NCI-H1694 (cell line): Measurements from ENCODE around the gene CMTM1.
"Not testable (repeated sequence)": the region's sequence is repeated elsewhere in the genome, so short reads cannot be mapped to it uniquely, and the experiment has no call there.

Source experiments
- DNase-seq: peaks from one replicate; lab custom pipeline; 2025; lab: John Stamatoyannopoulos, UW

The CMTM1 gene

DNA sequence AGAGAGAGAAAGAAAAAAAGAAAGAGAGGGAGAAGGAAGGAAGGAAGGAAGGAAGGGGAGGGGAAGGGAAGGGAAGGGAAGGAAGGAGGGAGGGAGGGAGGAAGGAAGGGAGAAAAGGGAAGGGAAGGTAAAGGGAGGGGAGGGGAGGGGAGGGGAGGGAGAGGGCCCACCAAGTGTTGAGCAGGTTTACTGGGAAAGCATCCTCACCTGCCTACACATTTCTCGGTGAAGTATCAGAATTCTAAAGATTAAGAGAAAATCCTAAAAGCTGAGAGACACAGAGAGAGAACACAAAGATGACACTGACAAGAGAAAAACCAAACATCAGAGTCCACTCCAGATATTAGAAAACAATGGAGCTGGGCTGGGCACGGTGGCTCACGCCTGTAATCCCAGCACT is 26.0 kb downstream of the CMTM1 start:
- DNase-seq: no peak

DNA sequence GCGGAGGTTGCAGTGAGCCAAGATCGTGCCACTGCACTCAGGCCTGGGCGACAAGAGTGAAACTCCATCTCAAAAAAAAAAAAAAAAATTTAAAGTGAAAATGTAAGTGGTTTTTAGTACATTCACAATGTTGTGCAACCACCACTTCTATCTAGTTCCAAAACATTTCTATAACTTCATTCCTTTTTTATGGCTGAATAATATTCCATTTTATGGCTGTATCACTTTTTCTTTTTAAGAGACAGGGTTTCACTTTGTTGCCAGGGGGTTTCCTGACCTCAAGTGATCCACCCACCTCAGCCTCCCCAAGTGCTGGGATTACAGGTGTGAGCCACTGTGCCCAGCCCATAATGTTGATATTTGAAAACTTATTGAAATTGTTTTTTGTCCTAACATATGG is 26.6 kb downstream of the CMTM1 start:
- DNase-seq: no peak

DNA sequence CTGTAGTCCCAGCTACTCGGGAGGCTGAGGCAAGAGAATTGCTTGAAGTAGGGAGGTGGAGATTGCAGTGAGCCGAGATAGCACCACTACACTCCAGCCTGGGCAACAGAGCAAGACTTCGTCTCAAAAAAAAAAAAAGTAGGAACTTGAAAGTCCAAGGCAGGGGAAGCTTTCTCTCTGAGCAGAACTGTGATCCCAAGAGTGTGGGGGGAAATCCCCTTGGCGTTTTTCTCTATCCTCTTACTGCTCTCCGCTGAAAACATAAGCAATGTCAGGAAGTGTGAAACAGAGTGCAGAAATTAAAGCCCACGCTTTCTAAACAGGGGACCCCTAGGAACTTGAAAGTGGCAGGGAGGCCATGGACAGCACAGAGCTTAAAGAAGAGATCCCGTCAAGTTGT is 28.5 kb downstream of the CMTM1 start:
- DNase-seq: no peak

DNA sequence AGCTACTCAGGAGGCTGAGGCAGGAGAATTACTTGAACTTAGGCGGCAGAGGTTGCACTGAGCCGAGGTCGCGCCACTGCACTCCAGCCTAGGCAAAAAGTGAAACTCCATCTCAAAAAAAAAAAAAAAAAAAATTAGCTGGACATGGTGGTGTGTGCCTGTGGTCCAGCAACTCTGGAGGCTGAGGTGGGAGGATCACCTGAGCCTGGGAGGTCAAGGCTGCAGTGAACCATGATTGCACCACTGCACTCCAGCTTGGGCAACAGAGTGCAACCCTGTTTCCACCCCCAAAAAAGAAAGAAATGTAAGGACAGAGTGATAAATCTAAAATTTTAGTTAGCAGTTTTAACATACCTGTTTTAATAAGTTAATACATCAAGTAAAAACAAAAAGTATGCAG is 30.3 kb downstream of the CMTM1 start:
- DNase-seq: not testable (repeated sequence)

DNA sequence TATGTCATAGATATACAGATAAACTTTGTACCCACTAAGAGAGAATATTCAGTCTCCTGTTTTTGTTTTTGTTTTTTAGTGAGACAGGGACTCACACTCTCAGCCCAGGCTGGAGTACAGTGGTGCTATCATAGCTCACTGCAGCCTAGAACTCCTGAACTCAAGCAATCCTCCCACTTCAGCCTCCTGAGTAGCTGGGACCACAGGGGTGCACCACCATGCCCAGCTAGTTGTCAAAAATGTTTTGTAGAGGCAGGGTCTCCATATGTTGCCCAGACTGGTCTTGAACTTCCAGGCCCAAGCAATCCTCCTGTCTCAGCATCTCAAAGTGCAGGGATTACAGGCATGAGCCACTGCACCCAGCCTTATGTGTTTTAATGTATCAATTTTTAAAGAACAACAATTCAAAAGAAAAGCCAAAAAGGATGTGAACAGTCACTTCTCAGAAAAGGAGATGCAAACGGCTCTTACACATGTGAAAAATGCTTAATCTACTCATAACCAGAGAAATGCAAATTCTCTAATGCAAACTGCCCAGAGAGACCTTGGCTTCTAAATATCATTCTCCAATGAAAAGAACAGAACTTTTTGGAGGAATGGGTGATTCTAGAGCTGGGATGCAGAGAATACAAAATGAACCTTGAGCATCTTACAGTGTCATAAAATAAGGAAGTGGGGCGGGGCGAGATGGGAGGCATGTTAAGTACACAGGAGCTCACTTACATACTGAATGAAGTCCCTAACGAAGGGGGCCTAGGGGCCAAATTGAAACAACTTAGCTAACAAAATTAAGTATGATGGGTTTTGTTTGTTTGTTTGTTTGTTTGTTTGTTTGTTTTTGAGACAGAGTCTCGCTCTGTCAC is 31.0 kb downstream of the CMTM1 start:
- DNase-seq: no peak

DNA sequence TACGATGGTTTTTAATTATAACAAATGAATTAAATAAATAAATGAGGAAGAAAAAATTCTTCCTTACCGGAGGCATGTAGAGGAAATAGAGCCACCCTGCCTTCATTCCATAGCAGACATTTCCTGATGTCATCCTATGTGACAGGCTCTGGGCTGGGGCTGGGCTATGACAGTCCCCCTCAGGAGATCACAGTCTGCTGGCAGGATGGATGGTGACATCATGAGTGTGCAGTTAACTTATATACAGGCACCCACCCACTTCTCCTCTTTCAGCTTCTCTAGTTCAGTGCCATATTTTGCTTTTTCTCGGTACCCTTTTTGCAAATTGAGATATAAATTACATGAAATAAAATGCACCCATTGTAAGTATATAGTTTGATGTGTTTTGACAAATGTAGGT is 31.9 kb downstream of the CMTM1 start:
- no peak for DNase-seq

DNA sequence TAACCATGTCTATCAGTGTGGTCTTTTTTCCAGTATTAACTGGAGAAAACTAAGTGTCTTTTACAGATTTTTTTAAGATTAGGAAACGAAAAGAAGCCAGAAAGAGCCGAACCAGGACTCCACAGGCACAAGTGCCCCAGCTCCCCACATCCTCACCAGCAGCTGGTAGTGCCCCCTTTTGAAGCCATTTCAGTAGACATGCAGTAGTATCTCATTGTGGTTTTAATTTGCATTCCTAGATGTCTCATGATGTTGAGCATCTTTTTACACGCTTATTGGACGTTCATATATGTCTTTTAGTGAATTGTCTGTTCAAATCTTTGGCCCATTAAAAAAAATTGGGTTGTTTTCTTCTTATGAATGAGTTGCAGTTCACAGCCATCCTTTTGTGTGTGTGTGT is 33.5 kb downstream of the CMTM1 start:
- no peak for DNase-seq

DNA sequence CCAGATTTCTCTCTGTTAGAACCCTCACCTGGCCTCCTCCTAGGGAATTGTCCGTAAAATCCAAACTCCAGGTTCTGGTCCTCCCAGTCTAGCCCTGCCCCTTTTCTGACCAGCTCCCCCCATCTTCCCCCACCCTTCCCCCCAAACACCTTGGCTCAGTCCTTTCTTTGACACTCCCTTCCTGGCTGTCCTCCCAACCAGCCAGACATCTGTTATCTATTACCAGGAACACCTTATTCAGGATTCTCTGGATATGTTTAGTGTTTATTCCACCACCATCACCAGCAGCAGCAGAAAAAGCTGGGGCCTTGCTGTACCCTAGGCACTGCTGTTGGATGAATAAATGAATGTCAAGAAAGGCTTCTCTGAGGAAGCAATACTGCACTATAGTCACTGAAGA is 34.2 kb downstream of the CMTM1 start:
- no peak for DNase-seq

DNA sequence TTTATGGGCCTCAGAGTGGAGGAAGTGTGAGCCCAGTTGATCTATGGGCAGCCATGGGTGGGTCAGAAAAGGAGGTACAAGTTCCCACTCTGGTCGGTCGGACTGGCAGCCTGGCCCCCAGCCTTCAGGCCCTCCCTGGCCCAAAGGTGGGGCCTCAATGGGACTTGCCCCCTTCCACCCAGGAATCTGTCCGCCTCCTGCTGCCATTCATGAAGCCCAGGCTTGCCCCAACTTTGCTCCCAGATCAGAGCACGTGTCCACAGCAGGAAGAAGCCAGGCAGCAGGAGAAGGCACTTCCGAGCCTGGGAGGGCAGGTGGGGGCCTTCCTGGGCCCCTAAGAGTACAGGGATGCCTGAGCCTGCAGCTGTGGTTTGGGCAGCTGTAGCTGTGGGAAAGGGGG is 35.2 kb downstream of the CMTM1 start:
- no peak for DNase-seq

DNA sequence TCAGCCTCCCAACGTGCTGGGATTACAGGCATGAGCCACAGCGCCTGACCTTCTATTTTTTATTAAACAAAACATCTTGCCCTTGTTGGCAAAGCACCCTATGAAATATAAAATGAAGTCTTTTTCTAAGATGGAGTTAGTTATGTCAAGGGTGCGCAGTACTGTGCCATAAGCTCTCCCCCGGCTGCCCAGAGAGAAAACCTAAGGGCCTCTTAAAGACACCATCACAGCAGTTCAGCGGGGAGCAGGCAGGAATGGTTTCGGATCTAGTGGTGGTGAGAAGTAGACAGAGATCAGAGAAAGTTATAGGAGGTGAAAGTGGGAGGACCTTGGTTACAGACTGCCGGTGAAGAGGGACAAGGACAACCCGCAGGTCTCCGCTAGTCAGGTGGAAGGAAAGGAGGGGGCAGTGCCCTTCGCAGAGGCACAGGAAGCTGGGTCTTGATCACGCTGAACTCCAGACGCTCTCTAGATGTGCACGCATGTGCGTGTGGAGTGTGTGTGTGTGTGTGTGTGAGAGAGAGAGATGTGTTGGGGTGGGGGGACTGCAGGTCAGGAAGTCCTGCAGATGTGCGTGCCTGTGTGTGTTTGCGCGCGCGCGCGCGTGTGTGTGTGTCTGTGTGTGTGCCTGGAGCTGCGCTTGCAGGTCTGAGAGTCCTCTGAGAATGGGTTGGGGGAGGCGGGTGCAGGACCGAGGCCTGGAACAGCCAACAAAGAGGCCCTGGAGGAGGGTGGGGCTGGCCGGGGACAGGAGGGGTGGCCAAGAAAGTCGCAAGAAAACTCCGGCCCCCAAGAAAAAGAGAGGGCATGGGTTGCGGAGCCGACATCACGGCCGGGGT is 37.5 kb downstream of the CMTM1 start:
- peak; percentile 14 for DNase-seq

DNA sequence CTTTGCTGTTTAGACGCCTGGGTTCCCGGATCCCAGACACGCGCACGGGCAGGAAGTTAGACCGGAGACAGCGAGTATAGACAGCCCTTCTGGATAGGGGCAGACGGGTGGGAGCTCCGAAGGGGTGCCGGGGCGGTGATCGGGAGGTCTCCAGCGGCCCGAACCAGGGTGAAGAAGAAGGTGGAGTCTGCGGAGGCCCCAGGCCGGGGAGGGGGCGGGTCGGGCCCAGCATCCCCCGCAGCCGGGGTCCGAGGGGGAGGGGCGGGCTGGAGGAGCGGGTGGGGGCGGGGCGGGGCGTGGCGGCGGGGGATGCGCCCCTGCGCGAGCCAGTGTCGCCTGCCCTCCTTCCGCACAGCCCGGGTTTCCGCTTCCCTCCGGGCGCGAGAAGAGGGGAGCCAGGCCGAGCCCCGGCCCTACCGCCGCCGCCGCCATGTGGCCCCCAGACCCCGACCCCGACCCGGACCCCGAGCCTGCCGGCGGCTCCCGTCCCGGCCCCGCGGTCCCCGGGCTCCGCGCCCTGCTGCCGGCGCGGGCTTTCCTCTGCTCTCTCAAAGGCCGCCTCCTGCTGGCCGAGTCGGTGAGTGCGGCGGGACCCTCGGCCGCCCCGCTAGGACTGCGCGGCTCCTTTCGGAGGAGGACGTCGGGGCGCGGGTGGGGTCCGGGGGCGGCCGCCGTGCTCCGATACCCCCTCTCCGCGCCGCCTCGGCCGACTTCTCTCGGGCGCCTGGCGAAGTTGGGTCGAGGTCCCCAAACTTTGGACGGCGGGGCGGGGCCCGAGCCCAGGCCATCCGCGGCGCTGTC is 38.3 kb downstream of the CMTM1 start, which contains the start of gene CMTM3:
Gene CMTM3, plus strand, starts transcription at position 329 of the 801 bp plus-strand sequence. Its CDS starts 102 bp downstream, at position 431.
- DNase-seq: peak; percentile 28

DNA sequence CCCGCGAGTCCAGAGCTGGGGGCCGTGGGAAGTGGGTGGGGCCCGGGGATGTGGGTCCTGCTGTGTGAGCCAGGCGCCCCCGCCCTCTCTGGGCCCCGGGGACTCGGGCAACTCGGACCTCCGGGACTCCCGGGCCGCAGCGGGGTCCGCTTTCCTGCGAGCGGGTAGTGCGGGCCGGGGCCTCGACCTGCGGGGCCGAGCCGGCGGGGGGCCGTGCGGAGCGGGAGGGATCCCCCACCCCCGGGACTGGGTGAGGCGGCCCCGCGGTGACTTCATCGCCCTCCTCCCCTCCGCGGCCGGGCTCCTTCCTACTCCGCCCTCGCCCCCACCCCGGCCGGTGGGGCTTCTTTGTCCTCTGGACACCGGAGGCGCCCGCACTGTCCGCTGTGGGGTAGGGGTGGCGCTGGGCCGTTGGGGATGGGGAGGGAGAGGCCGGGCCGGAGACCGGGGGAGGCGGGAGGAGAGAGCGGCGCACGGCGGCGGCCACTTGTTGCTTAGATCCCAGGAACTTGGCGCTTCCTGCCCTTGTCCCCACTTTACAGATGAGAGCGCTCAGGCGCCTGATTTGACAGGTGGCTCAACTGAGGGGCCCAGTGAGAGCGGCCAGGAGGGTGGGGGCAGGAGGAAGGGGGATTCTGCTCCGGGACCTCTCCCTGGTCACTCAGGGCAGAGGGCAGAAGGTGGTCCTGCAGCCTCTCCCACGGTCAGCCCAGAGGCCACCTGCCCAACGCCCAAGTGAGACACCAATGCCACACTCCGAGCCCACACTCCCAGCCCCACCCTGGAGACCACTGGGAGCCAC is 39.1 kb downstream of the CMTM1 start:
- DNase-seq: no peak

DNA sequence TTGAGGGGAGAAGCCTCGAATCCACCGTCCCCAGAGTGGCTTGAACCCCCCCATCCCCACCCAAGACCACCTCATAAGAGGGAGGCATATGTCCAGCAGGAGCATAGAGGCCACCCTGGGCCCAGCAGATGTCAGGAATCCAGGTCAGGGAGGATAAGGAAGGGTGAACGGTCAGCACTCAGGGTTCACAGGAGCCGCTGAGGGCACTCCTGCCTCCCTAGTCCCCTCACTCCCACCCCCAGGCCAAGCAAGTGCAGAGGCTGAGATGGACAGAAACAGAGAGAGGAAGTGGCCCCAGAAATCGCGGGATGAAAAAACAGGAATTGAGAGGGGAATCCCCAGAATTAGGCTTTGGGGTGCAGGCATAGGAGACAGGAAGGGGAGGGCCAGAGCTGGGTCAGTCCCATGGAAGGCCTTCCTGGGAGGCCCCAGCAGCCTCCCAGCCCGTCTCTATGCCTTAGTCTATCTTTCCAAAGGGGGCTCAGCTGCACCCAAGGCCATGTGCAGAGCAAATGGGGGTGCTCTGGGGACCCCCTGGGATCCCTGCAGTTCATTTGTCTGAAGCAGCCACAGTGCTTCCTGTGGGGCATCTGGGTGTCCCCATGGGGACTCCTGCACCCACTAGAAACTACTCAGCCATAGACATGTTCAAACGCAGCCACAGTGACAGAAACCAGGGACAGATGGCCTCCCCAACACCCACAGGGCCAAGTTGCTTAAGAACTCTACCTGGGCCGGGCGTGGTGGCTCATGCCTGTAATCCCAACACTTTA is 39.9 kb downstream of the CMTM1 start:
- DNase-seq: no peak

DNA sequence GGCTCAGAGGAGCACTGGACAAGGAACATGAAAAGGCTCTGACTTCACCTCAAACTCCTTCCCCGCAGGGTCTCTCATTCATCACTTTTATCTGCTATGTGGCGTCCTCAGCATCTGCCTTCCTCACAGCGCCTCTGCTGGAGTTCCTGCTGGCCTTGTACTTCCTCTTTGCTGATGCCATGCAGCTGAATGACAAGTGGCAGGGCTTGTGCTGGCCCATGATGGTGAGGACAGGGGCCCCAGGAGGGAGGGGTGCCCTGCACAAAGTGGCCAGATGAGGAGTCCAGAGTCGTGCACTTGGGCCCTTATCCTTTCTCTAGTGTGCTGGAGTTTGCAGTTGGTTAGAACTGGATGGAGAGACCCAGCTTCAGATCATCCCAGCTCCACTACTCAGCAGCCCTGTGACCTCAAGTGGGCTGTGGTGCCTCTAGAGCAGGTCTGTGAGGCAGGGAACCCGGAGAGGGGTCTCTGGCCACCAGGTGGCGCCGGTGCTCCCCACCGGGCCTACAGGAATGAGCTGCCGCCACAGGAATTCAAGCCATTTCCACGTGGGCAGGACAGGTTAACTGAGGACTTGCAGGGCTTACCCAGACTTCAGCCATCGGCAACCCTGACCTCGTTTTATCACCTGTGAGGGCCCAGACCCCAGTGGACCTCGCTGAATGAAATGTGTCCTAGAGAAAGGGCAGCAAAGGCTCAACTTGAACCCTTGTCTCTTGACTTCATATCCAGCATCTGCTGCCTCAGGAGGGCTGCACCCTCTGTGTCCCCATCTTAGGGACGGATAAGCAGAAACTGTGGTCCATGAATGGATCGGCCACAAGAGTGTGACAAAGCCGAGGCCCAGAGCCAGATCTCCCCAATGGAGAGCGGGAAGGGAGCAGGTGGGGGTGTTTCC is 42.3 kb downstream of the CMTM1 start:
- DNase-seq: peak; percentile 54

DNA sequence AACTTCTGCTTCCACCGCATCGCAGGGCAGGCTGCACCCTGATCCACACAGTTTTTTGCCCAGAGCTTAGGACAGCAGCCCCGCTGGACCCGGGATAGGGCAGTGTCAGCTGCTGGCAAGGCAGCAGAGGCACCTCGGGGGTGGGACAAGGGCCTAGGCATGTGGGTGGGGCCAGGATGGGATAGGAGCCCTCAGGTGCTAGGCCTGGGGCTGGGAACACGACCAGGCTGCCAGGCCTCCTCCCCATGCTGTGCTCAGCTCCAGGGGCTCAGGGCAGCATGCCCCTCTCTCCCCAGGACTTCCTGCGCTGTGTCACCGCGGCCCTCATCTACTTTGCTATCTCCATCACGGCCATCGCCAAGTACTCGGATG is 42.9 kb downstream of the CMTM1 start:
- DNase-seq: no peak

DNA sequence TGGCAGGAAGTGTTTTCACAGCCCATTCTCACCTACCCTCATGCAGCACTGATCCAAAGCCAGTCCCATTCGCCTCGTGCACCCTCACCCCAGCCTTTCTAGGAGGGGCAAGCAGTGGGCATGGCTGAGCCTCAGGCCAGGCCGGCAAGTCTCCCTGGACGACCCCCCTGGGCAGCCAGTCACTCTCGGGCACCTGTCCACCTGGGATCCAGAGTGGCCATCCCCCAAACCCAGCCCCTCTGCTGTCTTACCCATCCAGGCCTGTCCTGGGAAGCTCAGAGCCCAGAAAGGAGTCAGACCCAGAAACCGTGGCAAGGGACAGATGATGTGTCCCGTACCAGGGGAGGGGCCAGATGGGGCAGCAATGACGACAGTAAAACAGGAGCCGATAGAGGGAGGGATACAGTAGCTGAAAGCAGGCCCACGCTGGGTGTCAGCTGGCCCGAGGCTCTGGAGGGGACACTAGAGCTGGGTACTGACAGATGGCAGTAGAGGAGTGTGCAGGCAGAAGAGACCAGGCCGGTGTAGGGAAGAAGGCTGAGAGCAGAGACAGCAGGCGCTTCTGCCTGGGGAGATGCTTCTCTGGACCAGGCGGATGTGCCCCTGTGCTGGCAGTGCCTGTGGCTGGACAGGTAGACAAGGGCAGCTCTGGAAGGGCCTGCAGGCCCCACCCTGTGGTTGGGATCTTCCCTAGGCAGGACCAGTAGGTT is 44.0 kb downstream of the CMTM1 start:
- DNase-seq: peak; percentile 66

DNA sequence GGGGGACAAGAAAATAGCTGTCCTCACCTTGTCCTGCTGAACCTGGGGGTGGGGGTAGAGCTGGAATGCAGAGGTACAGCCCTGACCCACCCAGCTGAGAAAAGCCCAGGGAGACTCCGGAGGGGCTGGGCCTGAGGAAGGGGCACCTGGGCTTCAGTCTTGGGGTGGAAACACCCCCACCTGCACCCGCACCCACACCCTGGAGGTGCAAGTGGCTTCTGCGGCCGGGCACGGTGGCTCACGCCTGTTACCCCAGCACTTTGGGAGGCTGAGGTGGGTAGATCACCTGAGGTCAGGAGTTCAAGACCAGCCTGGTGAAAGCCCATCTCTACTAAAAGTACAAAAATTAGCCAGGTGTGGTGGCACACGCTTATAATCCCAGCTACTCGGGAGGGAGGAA is 45.7 kb downstream of the CMTM1 start:
- not testable (repeated sequence) for DNase-seq

DNA sequence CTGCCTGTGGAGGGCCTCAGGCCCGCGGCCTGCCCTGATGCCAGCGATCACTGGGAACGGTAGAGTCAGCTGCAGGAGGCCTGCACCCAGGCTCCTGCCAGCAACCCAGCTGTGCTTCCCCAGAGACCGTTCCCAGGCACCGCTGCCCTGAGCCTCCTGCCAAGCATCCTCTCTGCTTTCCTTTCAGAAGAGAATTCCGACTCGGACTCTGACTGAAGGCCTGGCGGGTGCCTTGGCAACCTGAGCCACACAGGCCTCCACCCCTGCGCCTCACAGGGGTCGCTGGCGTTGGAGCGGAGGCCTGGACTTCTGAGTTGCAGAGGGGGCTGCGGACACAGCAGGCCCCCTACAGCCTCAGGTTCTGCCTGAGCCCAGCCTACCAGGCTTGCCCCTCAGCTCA is 46.2 kb downstream of the CMTM1 start:
- no peak for DNase-seq
